Measurements from ENCODE around the gene SMYD2. TPM values are rescaled to one million over a fixed set of nuclear protein-coding genes. Genes with fewer than 3 reads are reported as not detected.

The SMYD2 gene
- total RNA-seq, 1 experiment from 2014 or later = 27.5 TPM

- DNase-seq (ENCODE audit: low spot score) = no peak
Measured at GRCh38 chr1:214329470-214330220, 48.7 kb downstream of the SMYD2 start.

DNA sequence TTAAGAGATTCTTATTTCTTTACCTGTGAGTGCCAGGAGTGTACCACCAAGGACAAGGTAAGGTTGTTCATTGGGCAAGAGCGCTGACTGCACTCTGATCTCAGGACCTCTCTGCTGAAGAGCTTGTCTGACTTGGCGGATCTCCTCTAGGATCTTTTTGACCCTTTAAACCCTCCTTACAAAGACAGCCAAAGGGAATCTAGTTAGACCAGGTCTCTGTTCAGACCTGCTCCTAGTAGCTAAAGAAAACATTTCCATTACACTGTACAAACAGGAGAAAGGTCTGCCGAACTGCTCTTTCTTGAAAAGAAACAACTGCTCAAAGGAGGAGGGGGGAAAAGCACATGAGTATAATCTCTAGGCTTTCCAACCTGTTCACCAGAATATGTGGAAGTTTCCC, 49.3 kb downstream of the SMYD2 start:
- DNase-seq (ENCODE audit: low spot score) = no peak

GRCh38 chr1:214330715-214331114, 49.8 kb downstream of the SMYD2 start:
- no peak for DNase-seq (ENCODE audit: low spot score)

DNA sequence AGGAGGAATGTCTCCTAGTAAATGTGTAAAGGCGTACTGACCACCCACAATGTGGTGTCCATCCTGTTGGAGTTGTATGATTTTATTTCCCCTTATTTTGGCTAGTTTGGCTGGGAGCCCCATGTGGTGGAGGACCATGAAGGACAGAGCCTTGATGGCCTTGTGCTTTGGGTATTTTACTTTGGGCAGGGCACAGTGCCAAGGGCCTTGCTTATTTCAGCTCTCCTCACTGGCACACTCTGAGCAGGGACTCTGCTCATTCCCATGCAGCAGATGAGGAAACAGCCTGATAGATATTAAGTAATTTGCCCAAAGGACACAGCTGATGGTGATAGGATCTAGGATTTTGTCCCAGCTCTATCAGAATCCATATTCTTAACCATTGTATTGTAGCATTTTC, 50.2 kb downstream of the SMYD2 start:
- no peak for DNase-seq (ENCODE audit: low spot score)

- DNase-seq (ENCODE audit: low spot score) = peak; percentile 53
Measured at GRCh38 chr1:214331827-214332423, 51.0 kb downstream of the SMYD2 start.

DNA sequence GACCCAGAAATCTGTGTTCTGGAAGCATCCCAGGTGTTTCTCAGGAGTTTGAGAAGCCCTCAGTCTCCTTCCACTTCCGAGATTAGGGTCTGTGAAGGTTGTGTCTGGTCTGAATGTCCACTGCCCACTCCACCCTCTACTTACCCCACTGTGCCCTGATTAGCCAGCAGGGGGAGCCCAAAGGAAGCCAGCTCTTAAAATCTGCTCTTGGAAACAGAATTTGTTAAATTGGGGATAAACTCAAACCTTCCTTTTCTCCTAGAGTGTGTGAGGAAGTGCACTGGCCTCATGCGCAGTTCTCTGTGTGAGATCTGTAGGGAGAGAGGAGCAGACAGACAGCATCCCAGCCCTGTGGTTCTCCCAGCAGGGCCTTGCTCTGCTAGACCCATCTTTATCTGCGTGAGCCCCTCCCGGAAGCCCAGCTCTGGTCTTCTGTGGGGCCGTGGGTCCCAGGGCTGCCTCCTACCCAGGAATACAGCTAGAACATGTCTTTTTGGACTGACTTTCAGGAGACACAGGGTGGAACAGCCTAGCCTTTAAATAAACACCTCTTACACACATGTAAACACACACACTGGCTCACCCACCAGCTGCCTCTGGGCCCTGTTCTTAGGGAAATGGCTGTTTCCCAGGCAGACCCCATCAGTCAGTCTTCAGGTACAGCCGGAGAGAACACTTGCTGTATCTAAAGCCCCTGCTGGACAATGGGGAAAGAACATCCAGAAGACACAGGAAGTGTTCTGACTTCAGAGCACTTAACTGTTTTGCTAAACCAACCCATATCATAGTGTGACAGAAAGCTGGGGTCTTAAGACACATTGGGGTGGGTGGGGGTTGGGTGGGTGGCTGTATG, 52.2 kb downstream of the SMYD2 start:
- peak; percentile 70 for DNase-seq (ENCODE audit: low spot score)

- DNase-seq (ENCODE audit: low spot score) = no peak
Measured at GRCh38 chr1:214335567-214335966, 54.6 kb downstream of the SMYD2 start.

- no peak for DNase-seq (ENCODE audit: low spot score)
Measured at GRCh38 chr1:214337015-214337414, 56.1 kb downstream of the SMYD2 start.

DNA sequence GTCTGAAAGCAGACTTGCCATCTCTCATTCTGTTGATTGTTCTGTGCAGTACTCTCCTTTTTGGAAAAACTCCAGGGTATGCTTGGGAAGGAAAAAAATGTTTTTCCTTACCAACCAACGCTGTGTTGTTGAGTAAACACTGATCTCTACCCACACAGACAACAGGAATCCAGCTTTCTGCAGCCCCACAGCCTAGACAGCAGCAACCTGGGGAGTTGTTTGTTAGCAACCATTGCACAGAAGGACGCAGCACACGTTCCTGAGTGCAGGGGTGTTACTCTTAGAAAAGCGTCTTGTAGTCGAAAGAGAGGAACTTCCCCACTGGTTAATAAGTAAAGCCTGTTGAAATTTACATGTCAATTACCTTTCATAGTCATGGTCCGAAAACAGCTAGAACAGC, 56.6 kb downstream of the SMYD2 start:
- no peak for DNase-seq (ENCODE audit: low spot score)

GRCh38 chr1:214338212-214338611, 57.3 kb downstream of the SMYD2 start:
- no peak for DNase-seq (ENCODE audit: low spot score)

DNA sequence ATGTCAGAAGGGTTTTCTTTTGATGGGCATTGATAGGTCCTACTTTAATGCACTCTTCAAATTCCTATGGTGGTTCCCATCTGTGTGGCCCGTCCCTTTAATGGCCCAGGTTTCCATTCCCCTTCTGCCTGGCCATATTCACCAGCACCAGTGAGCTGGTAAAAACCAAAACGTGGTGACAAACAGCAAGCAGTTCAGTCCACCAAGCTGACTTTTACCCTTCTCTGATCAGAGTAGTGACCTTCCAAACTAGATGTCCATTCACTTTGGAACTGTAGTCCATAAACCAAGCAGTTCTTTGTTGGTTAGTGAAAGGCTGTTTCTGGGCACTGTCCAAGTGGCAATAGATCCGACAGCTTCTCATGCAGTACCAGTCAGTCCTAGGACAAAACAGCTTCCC, 60.5 kb downstream of the SMYD2 start:
- no peak for DNase-seq (ENCODE audit: low spot score)

- no peak for DNase-seq (ENCODE audit: low spot score)
Measured at GRCh38 chr1:214341932-214342331, 61.0 kb downstream of the SMYD2 start.

DNA sequence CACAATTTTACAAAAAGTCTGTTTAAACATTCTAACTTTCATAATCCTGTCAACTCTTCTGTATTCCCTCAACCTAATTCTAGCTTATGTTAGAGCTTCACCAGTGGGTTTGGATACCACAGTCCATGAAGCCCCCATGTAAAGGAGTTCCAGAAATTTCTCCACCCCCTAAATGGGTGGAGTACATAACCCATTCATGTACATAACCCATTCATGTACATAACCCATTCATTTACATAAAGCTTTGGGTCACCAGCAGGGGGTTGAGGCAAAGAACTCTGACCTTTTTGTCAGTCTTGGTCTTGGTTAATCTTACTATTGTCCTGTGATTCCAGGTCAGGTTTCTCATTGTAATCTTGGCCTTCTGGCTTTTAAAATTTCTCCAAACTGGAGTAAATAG, 61.6 kb downstream of the SMYD2 start:
- no peak for DNase-seq (ENCODE audit: low spot score)

DNA sequence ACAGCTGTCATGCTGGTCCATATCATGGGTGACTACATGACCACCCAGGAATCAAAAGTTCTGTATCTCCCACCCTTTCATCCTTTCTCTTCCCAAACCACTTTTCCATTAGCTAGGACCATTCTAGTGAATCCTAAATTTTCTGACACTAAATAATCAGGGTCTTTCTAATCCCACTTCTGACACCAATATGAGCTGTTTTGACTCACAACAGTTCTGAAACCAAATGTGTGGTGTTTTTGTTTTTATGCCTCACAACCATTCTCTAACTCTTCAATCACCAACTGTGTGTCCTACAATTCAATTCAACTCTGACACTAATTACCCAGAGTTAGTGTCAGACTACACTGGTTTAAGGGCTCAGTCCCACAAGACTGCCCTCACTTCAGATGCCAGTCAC, 63.9 kb downstream of the SMYD2 start:
- no peak for DNase-seq (ENCODE audit: low spot score)

DNA sequence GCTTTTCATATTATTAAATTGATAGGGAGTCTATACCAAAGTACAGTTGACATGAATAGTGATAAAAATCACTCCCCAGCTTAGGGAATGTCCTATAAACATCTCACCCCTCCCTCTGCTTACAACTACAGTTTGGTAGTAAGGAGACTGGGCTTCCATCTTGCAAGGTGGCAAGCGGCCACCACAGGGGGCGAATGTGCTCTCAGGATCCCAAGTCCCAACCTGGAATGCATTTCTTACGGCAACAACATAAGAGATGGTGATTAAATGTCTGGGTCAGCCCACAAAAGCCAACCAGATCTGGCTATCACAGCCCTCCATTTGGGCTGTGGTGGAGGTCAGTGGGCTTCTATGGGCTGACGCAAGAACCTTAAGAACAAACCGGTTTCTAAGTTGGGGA, 68.0 kb downstream of the SMYD2 start:
- DNase-seq (ENCODE audit: low spot score) = no peak

- DNase-seq (ENCODE audit: low spot score) = peak; percentile 29
Measured at GRCh38 chr1:214349781-214350180, 68.8 kb downstream of the SMYD2 start.

DNA sequence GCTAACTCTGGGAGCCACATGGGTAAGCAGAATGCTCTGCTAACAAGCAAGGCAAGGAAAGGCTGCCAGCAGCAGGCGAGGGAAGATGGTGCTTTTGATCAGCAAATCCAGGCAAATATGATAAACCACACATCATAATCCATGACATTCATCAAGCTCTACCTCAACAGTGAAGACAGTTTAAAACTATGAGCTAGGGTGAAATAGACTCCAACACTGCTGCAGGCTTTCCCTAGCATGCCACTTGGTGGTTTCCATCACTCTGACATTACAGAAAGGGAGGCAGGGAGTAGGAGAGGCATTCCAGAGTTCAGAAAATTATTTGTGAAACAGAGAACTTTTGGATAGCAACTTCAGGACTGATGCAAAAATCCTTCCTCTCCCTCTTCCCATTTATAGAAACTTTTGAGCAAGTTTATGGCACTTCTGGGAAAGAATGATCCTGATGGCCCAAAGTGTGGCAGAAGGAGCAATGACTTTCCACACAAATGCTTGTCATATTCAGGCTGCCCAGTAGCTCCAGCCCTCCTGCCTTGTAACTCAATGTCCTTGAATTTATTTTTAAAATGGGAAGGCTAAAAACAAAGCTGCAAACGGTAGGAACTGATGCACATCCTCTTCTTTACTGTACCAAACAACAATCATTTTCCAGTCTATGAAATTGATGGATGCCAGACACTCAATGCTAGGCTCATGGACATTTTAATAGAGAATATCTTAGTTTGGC, 70.8 kb downstream of the SMYD2 start:
- DNase-seq (ENCODE audit: low spot score) = no peak

DNA sequence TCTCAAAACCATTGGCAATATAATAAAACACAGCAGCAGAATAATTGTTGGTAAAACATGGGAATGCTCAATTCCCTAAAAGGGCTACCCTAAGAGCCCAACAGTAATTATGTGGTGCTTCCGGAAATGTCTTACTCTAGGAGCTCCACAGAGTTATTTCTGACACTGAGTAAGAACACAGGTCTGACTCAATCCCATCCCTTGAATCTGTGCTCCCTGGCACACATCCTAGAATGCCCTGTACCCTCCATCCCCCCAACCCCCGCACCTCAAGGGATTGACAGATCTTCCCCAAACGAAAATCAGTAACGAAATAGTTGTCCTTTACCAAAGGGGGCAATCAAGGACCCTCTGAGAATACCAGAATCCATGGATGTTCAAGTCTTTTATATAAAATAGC, 71.9 kb downstream of the SMYD2 start:
- DNase-seq (ENCODE audit: low spot score) = no peak

DNA sequence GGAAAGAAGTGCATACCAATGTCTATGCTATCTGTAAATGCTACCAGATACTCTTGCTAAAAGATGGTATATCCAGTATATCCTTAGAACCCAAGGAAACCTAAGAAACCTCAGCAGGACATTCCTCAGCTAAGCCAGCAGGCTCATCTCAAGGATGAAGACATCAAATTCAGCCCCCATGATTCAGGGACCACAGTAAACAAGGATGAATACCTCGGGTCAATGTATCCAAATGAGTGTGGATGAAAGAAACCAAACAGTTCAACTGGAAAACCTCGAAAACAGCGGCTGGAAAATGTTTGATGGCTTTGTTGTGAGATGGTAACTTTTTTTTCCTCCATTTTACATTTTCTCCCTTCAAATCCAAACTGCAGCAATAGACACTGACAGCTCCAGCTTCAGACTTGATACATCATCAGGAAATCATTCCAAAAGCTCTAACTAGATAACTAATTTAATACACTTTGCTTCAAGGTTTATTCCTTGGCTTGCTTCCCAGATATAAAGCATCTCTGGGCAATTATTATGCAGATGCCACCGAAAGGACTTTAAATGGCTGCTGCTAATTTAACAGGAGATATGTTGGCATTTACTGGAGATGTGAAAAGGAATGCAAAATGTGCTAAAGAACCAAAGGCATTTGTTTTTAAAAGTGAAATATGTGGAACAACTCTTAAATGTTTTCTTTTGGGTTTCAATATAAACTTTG, 73.6 kb downstream of the SMYD2 start:
- DNase-seq (ENCODE audit: low spot score) = no peak

- no peak for DNase-seq (ENCODE audit: low spot score)
Measured at GRCh38 chr1:214360116-214360515, 79.2 kb downstream of the SMYD2 start.

- DNase-seq (ENCODE audit: low spot score) = no peak
Measured at GRCh38 chr1:214360525-214361164, 79.7 kb downstream of the SMYD2 start.
